K562 (cell line): ENCODE measurements around the gene HOXD4. TPM values are rescaled to one million over a fixed set of nuclear protein-coding genes. Genes with fewer than 3 reads are reported as not detected.

Source experiments
- ATAC-seq: fragments of 200-7000 bp; cut with Tn5 transposase; 3 replicates; pipeline ENCODE4 v1.9.1; 2020; ENCODE audit warnings: moderate library complexity
- BruUV-seq: library from RNA; stranded (reverse); fragments of 400-500 nt; replicated peaks from 2 replicates; lab custom pipeline; 2021; lab: Mats Ljungman, UMichigan
- CTCF ChIA-PET: fragments of 300-600 bp; formaldehyde crosslinking; extraction: SDS; loops from one replicate; lab custom pipeline; 2021; ENCODE audit warnings: low intra/inter-chr PET ratio; lab: Yijun Ruan, JAX
- POLR2A ChIA-PET: fragments of 300-600, 350-650 bp; sonication (Branson Sonifier 250); formaldehyde crosslinking; extraction: SDS; loops from one replicate; lab custom pipeline; 2021; ENCODE audit warnings: antibody characterized with exemption, inconsistent platforms; lab: Yijun Ruan, JAX
- DNase-seq, 4 experiments: peaks; one replicate each; pipeline versions ENCODE4 v3.0.0 to v3.0.0-alpha.2; 2011 to 2018; ENCODE audit warnings: low spot score in 3 of 4, mixed read lengths in 3 of 4; ENCODE audit errors: extremely low read depth in 1 of 4
- FAIRE-seq: peaks from 2 replicates; lab custom pipeline; 2011; peaks lifted over from hg19 to GRCh38; lab: Jason Lieb, UNC
- H2AFZ ChIP-seq: 2 replicates; pipeline ENCODE4 v1.6.0; 2011; ENCODE audit warnings: low read depth, low read length, control low read depth, inconsistent platforms
- H3K27ac ChIP-seq: fragments of 200-600 bp; 3 replicates; pipeline ENCODE4 v1.8.0; 2011; ENCODE audit warnings: low read depth, mild to moderate bottlenecking, control low read depth, inconsistent platforms, low read length, moderate library complexity, mixed read lengths; ENCODE audit errors: extremely low read depth
- H3K27me3 ChIP-seq, 2 experiments: fragments of 300-600 bp in 1 of 2; 2 replicates in 1 of 2; 3 replicates in 1 of 2; pipeline versions ENCODE4 v1.6.0 to v1.8.0; 2011; ENCODE audit warnings: inconsistent platforms in 2 of 2, low read length in 2 of 2, mild to moderate bottlenecking in 1 of 2, mixed read lengths in 1 of 2, moderate library complexity in 1 of 2; ENCODE audit not compliant: control insufficient read depth in 2 of 2, insufficient read depth in 2 of 2
- H3K36me3 ChIP-seq: fragments of 300-600 bp; 3 replicates; pipeline ENCODE4 v1.8.0; 2011; ENCODE audit warnings: mild to moderate bottlenecking, low read length, inconsistent platforms; ENCODE audit not compliant: control insufficient read depth, insufficient read depth
- H3K4me1 ChIP-seq, 2 experiments: fragments of 200-600 bp in 1 of 2; replicated peaks in 1 of 2; 2 replicates in 1 of 2; 3 replicates in 1 of 2; pipeline versions ENCODE4 v1.5.1 to v1.8.0; 2011; ENCODE audit warnings: inconsistent platforms in 2 of 2, low read length in 2 of 2, mild to moderate bottlenecking in 1 of 2, mixed read lengths in 1 of 2, moderate library complexity in 1 of 2; ENCODE audit not compliant: control insufficient read depth in 2 of 2, insufficient read depth in 2 of 2
- H3K4me2 ChIP-seq: 2 replicates; pipeline ENCODE4 v1.6.1; 2011; ENCODE audit warnings: low read length, control low read depth, inconsistent platforms, mixed read lengths; ENCODE audit not compliant: insufficient read depth
- H3K4me3 ChIP-seq: fragments of 200-600 bp; sonication (generic), shearing (Covaris generic); 2 replicates; pipeline ENCODE4 v1.5.1; 2016; ENCODE audit warnings: control low read depth, inconsistent platforms
- H3K79me2 ChIP-seq: fragments of 200-600 bp; 3 replicates; pipeline ENCODE4 v1.8.0; 2011; ENCODE audit warnings: low read length, inconsistent platforms; ENCODE audit not compliant: control insufficient read depth, insufficient read depth
- H3K9ac ChIP-seq, 2 experiments: 2 replicates each; pipeline versions ENCODE4 v1.6.0 to v1.6.1; 2011; ENCODE audit warnings: low read depth in 2 of 2, low read length in 2 of 2, control low read depth in 1 of 2, inconsistent platforms in 1 of 2, mild to moderate bottlenecking in 1 of 2, mixed read lengths in 1 of 2; ENCODE audit not compliant: insufficient read depth in 1 of 2
- H3K9me1 ChIP-seq: one replicate; pipeline ENCODE4 v1.6.0; 2011; ENCODE audit warnings: inconsistent platforms, mild to moderate bottlenecking, low read length, moderate library complexity; ENCODE audit not compliant: control insufficient read depth, insufficient read depth
- H3K9me3 ChIP-seq: replicated peaks from 2 replicates; pipeline ENCODE4 v1.5.1; 2011; ENCODE audit warnings: low read depth, low read length, inconsistent platforms; ENCODE audit not compliant: control insufficient read depth, insufficient read depth
- H4K20me1 ChIP-seq: replicated peaks from 2 replicates; pipeline ENCODE4 v1.6.1; 2011; ENCODE audit warnings: low read length, inconsistent platforms, mixed read lengths; ENCODE audit not compliant: control insufficient read depth, insufficient read depth
- CBFA2T3 ChIP-seq: fragments of 450-650 bp; IDR thresholded peaks from 2 replicates; pipeline ENCODE4 v1.6.1; 2017
- CBX2 ChIP-seq: fragments of 200-600 bp; sonication (generic); IDR thresholded peaks from one replicate; pipeline ENCODE4 v1.6.1; 2012; ENCODE audit warnings: mild to moderate bottlenecking, low read length, inconsistent platforms; ENCODE audit not compliant: insufficient read depth, poor library complexity, severe bottlenecking
- FOSL1 ChIP-seq: fragments of 200-800 bp; sonication (Bioruptor generic); conservative IDR thresholded peaks from 2 replicates; pipeline ENCODE4 v1.6.1; 2016; ENCODE audit warnings: missing genetic modification characterization, missing compliant biosample characterization
- KDM1A ChIP-seq, 2 experiments: fragments of 450-650 bp; IDR thresholded peaks; 2 replicates each; pipeline ENCODE4 v1.6.1; 2016; ENCODE audit warnings: mild to moderate bottlenecking in 2 of 2
- RNF2 ChIP-seq: sonication (generic); IDR thresholded peaks from 2 replicates; pipeline ENCODE4 v1.6.1; 2016
- STAT5A ChIP-seq: IDR thresholded peaks from 2 replicates; pipeline ENCODE4 v1.6.1; 2012; ENCODE audit warnings: low read length, inconsistent platforms, borderline replicate concordance
- WGBS: fragments of 100-300 bp; shearing (Covaris generic); methylation state at CpG from one replicate; pipeline ENCODE4 v1.1.6; 2016; ENCODE audit warnings: low coverage, mixed read lengths; ENCODE audit not compliant: insufficient coverage; ENCODE audit errors: missing lambda C conversion rate; 5-methylcytosine and 5-hydroxymethylcytosine counted together
- in situ Hi-C: fragments of 300-500 bp; cut with MboI; formaldehyde crosslinking; loops from 4 replicates; pipeline ENCODE4 v1.15.0; 2018; ENCODE audit warnings: inconsistent platforms, mixed read lengths
- intact Hi-C: fragments of 100-400 bp; cut with micrococcal nuclease; formaldehyde crosslinking; loops from 2 replicates; pipeline ENCODE4 v1.14.2; 2022
- polyA plus RNA-seq, 8 experiments: library from polyadenylated mRNA; depleted of rRNA in 4 of 8; stranded (reverse) in 5 of 8; unstranded in 3 of 8; fragments of >200 nt; fragmentation: Nextera tagmentation in 2 of 8; fragmentation: Illumina TruSeq in 1 of 8; extraction: Ambion mirVana in 2 of 8; extraction: Trizol in 1 of 8; gene quantifications; 2 replicates each; pipeline versions ENCODE4 v1.2.1 to v1.2.3, GENCODE V29; 2011 to 2014; ENCODE audit warnings: inconsistent platforms in 1 of 8, missing spikeins in 1 of 8
- total RNA-seq, 7 experiments: library from RNA; depleted of rRNA in 6 of 7; stranded (reverse); fragments of >200 nt in 6 of 7; fragmentation: Illumina TruSeq in 2 of 7; extraction: Trizol in 2 of 7; gene quantifications; 2 replicates each; pipeline versions ENCODE4 v1.2.1 to v1.2.3, GENCODE V29; 2011 to 2021; ENCODE audit warnings: low replicate concordance in 1 of 7
- TF ChIP-seq, protein P1 (sequence below): sonication (generic); formaldehyde crosslinking; IDR thresholded peaks from 2 replicates; pipeline ENCODE4 v1.5.0; 2020; ENCODE audit warnings: missing genetic modification reagents
- TF ChIP-seq, protein P2 (sequence below): sonication (generic); IDR thresholded peaks from 2 replicates; pipeline ENCODE4 v1.6.1; 2016

HOXD4 gene
- total and polyA plus RNA-seq, 9 of the 15 experiments (the other 6 are each of a cell fraction or from before 2014, with no cell fraction given) = not detected

DNA sequence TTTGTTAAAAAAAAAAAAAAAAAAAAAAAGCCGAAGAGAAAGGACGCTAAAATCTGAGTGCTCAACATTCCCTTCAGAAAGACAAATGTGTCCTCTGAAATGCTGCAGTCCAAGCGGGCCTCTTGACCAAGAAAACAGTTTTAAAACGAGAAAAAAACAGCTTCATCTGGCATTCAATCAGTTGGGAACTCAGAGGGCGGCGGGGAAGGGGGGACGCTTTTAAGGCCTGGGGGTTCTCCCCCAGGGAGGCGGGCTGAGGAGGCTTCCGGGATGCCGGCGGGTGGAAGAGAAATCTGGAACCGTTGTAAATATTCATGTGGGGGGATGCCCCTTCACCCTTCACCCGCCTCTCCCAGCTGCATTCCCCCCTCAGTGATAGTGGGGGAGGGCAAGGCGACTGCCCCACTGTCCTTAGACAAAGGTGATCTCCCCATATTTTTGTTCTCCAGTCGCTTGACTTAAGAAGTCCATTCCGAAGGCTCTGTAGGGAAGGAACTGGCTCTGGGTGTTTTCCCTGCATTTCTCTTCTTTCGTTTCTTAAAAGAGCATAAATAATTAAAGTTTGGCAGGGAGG is 47.5 kb upstream of the HOXD4 start:
- CTCF ChIA-PET = no interaction called here
- in situ Hi-C loops = no loop called here
- 4% methylated on average over 16 of the region's 17 CpGs for WGBS
- Histone ChIP-seq H3K9ac (no peak overlapping the region), H3K4me2 (no peak overlapping the region), H3K27me3 (peaks cover 52 to 68% of the 10 kb centered on the region in 2 experiments), H3K27ac (no peak overlapping the region), H3K4me3 (no peak overlapping the region), H2AFZ (no peak overlapping the region), H3K79me2 (no peaks in the 10 kb centered on the region), H3K4me1 (peaks cover 0 to 18% of the 10 kb centered on the region in 2 experiments; a peak in 1 of 5 replicates), H3K9me1 (no peaks in the 10 kb centered on the region), H3K36me3 (no peaks in the 10 kb centered on the region), H4K20me1 (peaks cover 11% of the 10 kb centered on the region; the same call in 1 of the 2 replicates), H3K9me3 (no peaks in the 10 kb centered on the region)
- TF ChIP-seq STAT5A (no peak), CBX2 (peak; percentile 49), RNF2 (0 out of 2 replicates have a peak, but pooled peaks have one; percentile 3)
- POLR2A ChIA-PET = interaction anchor here (0.7 kb wide), 1 partner anchor 415 kb away, joined by 5 read pairs; no protein-coding TSS in a partner anchor
- DNase-seq (no peak), ATAC-seq (no peak), FAIRE-seq (no peak)
- BruUV-seq = no TSS peak
- intact Hi-C loops = no loop called here

DNA sequence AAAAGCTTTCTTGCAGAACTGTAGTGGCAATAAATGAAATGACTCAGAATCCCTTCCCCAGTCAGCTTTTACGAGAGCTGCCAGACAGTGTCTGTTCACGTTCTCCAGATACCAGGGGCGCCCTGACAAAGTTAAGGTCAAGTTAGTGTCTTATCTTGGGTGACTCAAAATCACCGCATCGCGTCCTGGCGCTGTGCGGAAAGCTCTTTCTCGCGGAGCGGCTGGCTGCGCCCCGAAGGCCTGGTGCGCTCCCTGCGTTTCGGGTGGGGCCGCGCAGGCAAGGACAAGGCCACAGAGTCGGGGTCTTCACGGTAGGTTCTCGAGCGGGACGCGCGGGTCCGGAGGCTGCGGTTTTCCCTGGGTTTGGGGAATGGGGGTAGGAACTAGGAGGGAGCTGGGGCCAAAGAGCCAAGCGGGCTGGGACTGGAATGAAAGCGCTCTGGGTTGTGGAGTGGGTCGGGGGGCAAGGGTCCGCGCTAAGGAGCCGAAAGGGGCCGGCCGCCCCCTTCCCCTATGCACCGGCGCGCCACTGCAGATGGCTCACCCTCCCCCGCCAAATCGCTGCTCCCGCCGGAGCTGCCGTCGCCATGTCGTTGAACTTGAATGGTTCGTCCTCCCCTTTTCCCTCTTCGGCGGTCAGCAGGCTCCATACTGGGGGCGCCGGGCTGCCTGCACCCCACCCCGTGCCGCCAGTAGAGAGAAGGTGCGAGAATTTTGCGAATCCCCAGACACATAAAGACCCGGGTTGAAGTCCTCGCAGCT is 46.9 kb upstream of the HOXD4 start:
- Histone ChIP-seq H3K9ac (no peak overlapping the region), H3K9me1 (no peaks in the 10 kb centered on the region), H3K4me3 (no peak overlapping the region), H3K4me1 (peaks cover 0 to 18% of the 10 kb centered on the region in 2 experiments; a peak in 1 of 5 replicates), H3K4me2 (no peak overlapping the region), H3K9me3 (no peaks in the 10 kb centered on the region), H3K27me3 (peaks cover 45 to 68% of the 10 kb centered on the region in 2 experiments), H2AFZ (no peak overlapping the region), H3K36me3 (no peaks in the 10 kb centered on the region), H3K27ac (no peak overlapping the region), H3K79me2 (no peaks in the 10 kb centered on the region), H4K20me1 (peaks cover 4% of the 10 kb centered on the region; the same call in 1 of the 2 replicates)
- ATAC-seq (peak; percentile 56; the same call in 2 of the 3 replicates), DNase-seq (peak in 1 of 4 experiments; percentile 19), FAIRE-seq (no peak)
- in situ Hi-C loops (no loop called here), intact Hi-C loops (no loop called here)
- WGBS = 10% methylated on average over 50 of the region's 56 CpGs
- CTCF ChIA-PET = no interaction called here
- BruUV-seq = no TSS peak
- TF ChIP-seq, protein P1, sequence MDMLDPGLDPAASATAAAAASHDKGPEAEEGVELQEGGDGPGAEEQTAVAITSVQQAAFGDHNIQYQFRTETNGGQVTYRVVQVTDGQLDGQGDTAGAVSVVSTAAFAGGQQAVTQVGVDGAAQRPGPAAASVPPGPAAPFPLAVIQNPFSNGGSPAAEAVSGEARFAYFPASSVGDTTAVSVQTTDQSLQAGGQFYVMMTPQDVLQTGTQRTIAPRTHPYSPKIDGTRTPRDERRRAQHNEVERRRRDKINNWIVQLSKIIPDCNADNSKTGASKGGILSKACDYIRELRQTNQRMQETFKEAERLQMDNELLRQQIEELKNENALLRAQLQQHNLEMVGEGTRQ (CRISPR knock-in tag) = no peak
- TF ChIP-seq CBFA2T3 (0 out of 2 replicates have a peak, but pooled peaks have one; percentile 17), FOSL1 (peak; percentile 32; the same call in 1 of the 2 replicates), KDM1A (IDR thresholded peaks at IDR 0.05) (peak in 1 of 2 experiments; percentile 34; a peak in 1 of 4 replicates)
- TF ChIP-seq, protein P2, sequence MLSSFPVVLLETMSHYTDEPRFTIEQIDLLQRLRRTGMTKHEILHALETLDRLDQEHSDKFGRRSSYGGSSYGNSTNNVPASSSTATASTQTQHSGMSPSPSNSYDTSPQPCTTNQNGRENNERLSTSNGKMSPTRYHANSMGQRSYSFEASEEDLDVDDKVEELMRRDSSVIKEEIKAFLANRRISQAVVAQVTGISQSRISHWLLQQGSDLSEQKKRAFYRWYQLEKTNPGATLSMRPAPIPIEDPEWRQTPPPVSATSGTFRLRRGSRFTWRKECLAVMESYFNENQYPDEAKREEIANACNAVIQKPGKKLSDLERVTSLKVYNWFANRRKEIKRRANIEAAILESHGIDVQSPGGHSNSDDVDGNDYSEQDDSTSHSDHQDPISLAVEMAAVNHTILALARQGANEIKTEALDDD = 0 out of 2 replicates have a peak, but pooled peaks have one; percentile 17
- POLR2A ChIA-PET = no interaction called here
